ENCODE measurements around the gene CCKAR. TPM values are rescaled to one million over a fixed set of nuclear protein-coding genes. Genes with fewer than 3 reads are reported as not detected.

The CCKAR gene
- total RNA-seq, 1 experiment from 2014 or later, result 2.0 TPM

DNA sequence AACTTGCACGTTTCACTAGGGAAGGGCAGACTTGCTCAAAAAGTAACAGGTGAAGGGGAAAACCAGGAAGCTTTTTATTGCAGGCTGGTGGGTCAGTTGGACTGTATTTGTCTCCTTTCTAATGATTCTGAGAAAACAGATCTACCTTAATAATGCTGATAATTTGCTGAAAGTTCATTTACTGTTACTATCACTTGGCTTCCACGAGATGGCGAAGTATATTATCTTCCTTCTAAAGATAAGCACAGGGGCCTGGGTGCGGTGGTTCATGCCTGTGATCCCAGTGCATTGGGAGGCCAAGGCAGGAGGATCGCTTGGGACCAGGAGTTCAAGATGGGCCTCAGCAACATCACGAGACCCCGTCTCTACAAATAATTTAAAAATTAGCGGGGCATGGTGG lies 16.4 kb downstream of the CCKAR start:
- Mint-ChIP-seq H3K9me3 (ENCODE audit: unreplicated experiment) (no peaks in the 10 kb centered on the region), H3K27me3 (ENCODE audit: insufficient read depth, unreplicated experiment) (no peaks in the 10 kb centered on the region), H3K4me3 (ENCODE audit: unreplicated experiment) (no peak overlapping the region), H3K4me1 (ENCODE audit: low read depth, unreplicated experiment) (no peaks in the 10 kb centered on the region), H3K36me3 (ENCODE audit: insufficient read depth, unreplicated experiment) (no peaks in the 10 kb centered on the region), H3K27ac (ENCODE audit: unreplicated experiment) (no peak overlapping the region)
- BruUV-seq (replicated peaks), result no TSS peak
- Histone ChIP-seq H3K4me1 (no peaks in the 10 kb centered on the region), H3K4me3 (ENCODE audit: low read depth, low read length) (no peak overlapping the region), H3K9me3 (no peaks in the 10 kb centered on the region), H3K27me3 (replicated peaks; ENCODE audit: control insufficient read depth, insufficient read depth, low read length) (no peaks in the 10 kb centered on the region), H3K36me3 (ENCODE audit: control insufficient read depth, insufficient read depth, low read length) (no peaks in the 10 kb centered on the region)
- CTCF ChIA-PET, result no interaction called here
- intact Hi-C loops (cut with micrococcal nuclease; ENCODE audit: unreplicated experiment), result no loop called here
- POLR2A ChIA-PET, result no interaction called here
- DNase-seq, result no peak
- TF ChIP-seq, protein P1, sequence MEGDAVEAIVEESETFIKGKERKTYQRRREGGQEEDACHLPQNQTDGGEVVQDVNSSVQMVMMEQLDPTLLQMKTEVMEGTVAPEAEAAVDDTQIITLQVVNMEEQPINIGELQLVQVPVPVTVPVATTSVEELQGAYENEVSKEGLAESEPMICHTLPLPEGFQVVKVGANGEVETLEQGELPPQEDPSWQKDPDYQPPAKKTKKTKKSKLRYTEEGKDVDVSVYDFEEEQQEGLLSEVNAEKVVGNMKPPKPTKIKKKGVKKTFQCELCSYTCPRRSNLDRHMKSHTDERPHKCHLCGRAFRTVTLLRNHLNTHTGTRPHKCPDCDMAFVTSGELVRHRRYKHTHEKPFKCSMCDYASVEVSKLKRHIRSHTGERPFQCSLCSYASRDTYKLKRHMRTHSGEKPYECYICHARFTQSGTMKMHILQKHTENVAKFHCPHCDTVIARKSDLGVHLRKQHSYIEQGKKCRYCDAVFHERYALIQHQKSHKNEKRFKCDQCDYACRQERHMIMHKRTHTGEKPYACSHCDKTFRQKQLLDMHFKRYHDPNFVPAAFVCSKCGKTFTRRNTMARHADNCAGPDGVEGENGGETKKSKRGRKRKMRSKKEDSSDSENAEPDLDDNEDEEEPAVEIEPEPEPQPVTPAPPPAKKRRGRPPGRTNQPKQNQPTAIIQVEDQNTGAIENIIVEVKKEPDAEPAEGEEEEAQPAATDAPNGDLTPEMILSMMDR (IDR thresholded peaks at IDR 0.05; ENCODE audit: insufficient read depth in 1 of 2, low read depth in 1 of 2, low read length in 1 of 2, severe bottlenecking in 1 of 2, unreplicated experiment in 1 of 2), result no peak

DNA sequence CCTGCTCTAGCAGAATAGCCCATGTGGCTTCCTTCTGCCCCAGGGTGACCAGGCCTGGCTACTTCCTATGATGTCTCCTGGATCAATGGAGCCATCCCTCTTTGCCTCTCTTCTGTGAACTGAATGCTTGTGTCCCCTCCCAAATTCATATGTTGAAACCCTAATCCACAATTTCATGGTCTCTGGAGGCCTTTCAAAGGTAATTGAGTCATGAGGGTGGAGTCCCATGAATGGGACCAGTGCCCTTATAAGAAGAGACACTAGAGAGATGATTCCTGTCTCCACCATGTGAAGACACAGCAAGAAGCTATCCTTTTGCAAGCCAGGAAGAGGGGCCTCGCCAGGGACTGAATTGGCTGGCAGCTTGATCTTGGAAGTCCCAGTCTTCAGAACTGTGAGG lies 18.4 kb downstream of the CCKAR start:
- no peaks in the 10 kb centered on the region for H3K27me3 Mint-ChIP-seq (ENCODE audit: insufficient read depth, unreplicated experiment)
- H3K4me1 Mint-ChIP-seq (ENCODE audit: low read depth, unreplicated experiment), result no peaks in the 10 kb centered on the region
- no peaks in the 10 kb centered on the region for H3K36me3 Mint-ChIP-seq (ENCODE audit: insufficient read depth, unreplicated experiment)
- no peaks in the 10 kb centered on the region for H3K9me3 ChIP-seq
- H3K4me1 ChIP-seq, result no peaks in the 10 kb centered on the region
- POLR2A ChIA-PET, result no interaction called here
- intact Hi-C loops (cut with micrococcal nuclease; ENCODE audit: unreplicated experiment), result no loop called here
- H3K27ac Mint-ChIP-seq (ENCODE audit: unreplicated experiment), result no peak overlapping the region
- H3K9me3 Mint-ChIP-seq (ENCODE audit: unreplicated experiment), result no peaks in the 10 kb centered on the region
- DNase-seq, result no peak
- TF ChIP-seq, protein P1 (IDR thresholded peaks at IDR 0.05; ENCODE audit: insufficient read depth in 1 of 2, low read depth in 1 of 2, low read length in 1 of 2, severe bottlenecking in 1 of 2, unreplicated experiment in 1 of 2), result no peak
- CTCF ChIA-PET, result no interaction called here
- no peak overlapping the region for H3K4me3 Mint-ChIP-seq (ENCODE audit: unreplicated experiment)
- H3K36me3 ChIP-seq (ENCODE audit: control insufficient read depth, insufficient read depth, low read length), result no peaks in the 10 kb centered on the region
- H3K27me3 ChIP-seq (replicated peaks; ENCODE audit: control insufficient read depth, insufficient read depth, low read length), result no peaks in the 10 kb centered on the region
- BruUV-seq (replicated peaks), result no TSS peak
- no peak overlapping the region for H3K4me3 ChIP-seq (ENCODE audit: low read depth, low read length)

DNA sequence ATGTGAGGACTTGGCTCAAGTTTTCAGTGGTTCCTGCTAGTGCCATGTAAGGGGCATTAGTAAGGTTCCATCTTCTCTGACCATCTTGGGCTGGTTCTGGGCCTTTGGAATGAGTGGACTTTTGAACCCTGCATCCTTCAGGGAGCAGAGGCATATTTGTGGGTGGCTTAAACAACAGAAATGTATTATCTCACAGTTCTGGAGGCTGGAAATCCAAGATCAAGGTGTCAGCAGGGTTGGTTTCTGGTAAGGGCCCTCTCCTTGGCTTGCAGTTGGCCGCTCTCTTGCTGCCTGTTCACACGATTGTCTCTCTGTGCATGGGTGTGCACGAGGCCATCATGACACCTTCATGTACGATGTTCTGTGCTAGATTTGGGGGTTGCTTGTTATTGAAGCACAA lies 21.3 kb downstream of the CCKAR start:
- Mint-ChIP-seq H3K27me3 (ENCODE audit: insufficient read depth, unreplicated experiment) (no peaks in the 10 kb centered on the region), H3K27ac (ENCODE audit: unreplicated experiment) (no peak overlapping the region), H3K36me3 (ENCODE audit: insufficient read depth, unreplicated experiment) (no peaks in the 10 kb centered on the region), H3K4me1 (ENCODE audit: low read depth, unreplicated experiment) (no peaks in the 10 kb centered on the region), H3K9me3 (ENCODE audit: unreplicated experiment) (peaks cover 14% of the 10 kb centered on the region), H3K4me3 (ENCODE audit: unreplicated experiment) (no peak overlapping the region)
- no TSS peak for BruUV-seq (replicated peaks)
- H3K4me3 ChIP-seq (ENCODE audit: low read depth, low read length), result no peak overlapping the region
- no peaks in the 10 kb centered on the region for H3K4me1 ChIP-seq
- TF ChIP-seq, protein P1 (IDR thresholded peaks at IDR 0.05; ENCODE audit: insufficient read depth in 1 of 2, low read depth in 1 of 2, low read length in 1 of 2, severe bottlenecking in 1 of 2, unreplicated experiment in 1 of 2), result no peak
- intact Hi-C loops (cut with micrococcal nuclease; ENCODE audit: unreplicated experiment), result no loop called here
- no peaks in the 10 kb centered on the region for H3K27me3 ChIP-seq (replicated peaks; ENCODE audit: control insufficient read depth, insufficient read depth, low read length)
- no peaks in the 10 kb centered on the region for H3K9me3 ChIP-seq
- CTCF ChIA-PET, result no interaction called here
- POLR2A ChIA-PET, result no interaction called here
- DNase-seq, result no peak
- H3K36me3 ChIP-seq (ENCODE audit: control insufficient read depth, insufficient read depth, low read length), result no peaks in the 10 kb centered on the region
